ENCODE data around the gene HOXA11.
A peak's percentile ranks its signal among the peaks of the same experiment; 100 is the strongest.

Gene HOXA11

DNA sequence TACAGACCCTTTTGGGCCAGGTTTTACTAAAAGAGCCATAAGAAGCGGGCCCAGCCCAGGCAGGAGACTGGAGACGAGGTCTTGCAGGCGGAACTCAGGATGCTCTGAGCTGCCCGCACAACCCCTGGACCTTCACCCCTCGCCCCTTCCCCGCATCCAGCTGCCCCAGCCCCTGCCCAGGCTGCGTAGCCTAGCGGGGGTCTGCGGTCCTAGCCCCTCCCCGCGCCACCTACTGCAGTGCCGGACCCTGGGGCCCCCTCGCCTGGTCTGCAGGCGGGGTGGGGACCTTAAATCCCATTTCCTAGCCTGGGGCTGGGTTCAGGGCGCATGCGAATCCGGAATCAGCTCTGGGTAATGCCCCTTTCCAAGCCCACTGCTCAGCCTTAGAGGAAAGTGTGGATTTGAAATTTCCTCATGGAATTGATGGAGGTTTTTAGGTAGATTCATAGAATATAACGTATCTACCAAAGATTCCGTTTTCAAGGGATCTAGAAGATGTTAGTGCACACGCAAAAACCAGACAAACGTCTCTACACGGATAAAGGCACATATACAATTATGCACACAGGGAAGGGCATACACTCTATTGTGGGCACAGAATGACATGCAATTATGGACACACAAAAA, 32.1 kb downstream of the HOXA11 start:
- no peak overlapping the region for H3K4me3 ChIP-seq (ENCODE audit: low read length)
- TF ChIP-seq ZNF274 (IDR thresholded peaks at IDR 0.05; ENCODE audit: low read depth, low read length), result no peak

DNA sequence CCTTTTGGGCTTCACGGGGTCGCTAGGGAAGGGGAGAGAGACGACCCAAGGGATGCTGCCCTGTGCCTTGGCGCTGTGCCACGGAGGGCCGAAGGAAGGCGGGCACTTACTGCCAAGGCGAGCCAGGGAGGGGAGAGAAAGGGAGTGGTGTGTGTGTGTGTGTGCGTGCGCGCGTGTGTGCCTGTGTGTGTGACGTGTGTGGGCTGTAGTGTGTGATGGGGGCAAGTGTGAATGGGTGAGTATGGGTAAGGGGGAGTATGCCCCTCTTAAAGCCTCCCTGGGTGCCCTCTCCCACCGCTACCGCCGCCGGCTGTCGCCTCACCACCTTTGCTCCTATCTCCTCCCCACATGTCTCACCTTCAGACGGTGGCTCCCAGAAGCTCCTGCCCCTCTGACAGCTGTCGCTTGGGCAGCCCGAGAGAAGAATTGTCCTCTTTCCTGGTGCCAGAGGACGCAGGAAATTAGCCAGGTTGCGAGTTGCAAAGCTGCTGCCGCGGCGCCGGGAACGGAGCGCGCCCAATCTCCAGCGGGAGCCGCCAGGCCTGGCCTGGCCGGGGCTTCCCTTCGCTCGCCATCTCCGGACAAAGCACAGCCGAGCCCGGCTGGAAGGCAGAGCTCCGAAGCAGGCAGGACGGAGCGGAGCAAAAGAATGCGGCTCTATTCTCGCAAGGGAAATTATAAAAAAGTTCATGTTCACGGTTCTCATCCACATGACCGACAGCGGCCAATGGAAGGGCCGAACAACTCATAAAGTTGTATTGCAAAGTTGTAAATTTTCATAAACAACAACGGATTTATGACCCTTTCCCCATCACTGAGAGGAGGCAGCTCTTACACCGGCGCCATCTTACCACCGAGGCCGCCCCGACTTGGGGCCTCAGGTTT, 32.9 kb downstream of the HOXA11 start, which contains the start of gene HOXA3:
HOXA3 (minus strand) TSS at position 653 of the 885 bp plus-strand sequence. CDS start 41,943 bp downstream, outside the sequence.
- H3K4me3 ChIP-seq (ENCODE audit: low read length), result no peak within 1 kb of the TSS; the same call in 1 of the 2 replicates
- no peak for TF ChIP-seq ZNF274 (IDR thresholded peaks at IDR 0.05; ENCODE audit: low read depth, low read length)

DNA sequence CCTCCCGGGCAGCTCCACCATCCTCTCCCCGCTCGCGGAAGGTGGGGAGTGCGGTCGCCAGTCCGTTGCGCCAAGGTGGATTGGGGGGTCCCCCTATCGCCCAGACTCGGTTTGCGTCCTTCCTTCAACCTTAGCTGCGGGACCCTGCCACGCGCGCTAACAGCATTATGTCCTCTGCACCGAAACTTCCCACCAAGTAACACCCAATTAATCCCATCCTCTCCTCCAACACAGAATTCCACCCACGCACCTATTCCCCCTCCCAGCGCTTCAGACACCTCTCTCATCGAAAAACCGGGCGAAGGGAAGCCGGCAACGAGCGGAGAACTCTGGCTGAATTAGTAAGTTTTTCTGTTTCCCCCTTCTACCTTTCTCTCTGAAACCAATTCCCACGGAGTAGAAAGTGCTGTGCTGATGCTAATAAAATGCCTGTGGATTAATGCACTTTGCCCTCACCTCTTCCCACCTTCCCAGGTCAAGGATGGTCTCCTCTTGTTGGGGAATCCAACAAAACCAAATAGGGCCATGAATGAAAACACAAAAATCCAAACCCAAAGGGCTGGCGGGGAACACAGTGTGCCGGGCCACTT, 33.6 kb downstream of the HOXA11 start:
- no peak for TF ChIP-seq ZNF274 (IDR thresholded peaks at IDR 0.05; ENCODE audit: low read depth, low read length)

DNA sequence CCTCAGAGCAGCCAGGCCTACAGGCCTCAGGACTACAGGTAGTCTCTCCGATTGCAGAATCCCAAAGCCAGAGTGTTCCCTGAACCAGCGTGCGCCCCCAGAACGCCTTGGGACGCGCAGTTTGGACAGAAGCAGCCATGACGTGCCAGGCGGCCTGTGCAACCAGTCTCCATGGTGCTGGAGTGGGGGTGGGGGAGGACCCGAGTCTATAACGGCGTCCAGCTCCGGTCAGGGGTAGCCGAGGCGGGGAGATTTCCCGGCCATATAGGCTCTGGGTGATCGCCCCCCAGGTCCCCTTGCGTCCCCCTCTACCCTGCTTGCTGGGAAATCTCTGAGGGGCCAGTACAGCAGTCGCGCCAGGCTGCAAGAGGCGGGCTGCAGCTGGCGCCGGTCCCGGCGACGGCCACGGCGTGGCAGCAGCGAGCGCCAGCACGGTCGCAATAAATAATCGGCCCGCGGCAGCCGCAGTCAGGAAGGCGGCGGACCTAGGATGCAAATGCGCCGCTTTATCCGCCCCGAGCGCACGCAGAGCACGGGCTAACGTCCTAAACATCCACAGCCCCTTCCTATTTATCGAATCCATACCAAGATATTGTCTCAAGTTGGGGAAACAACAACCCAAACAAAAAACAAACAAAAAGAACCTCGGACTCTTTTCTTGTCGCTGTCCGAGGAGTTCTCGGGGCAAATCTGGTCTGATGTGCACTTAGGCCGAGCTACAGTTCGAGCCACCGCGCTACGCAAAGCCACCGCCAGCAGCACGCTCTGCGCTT, 34.3 kb downstream of the HOXA11 start:
- peak overlapping the region; percentile 37 for H3K4me3 ChIP-seq (ENCODE audit: low read length)
- TF ChIP-seq ZNF274 (IDR thresholded peaks at IDR 0.05; ENCODE audit: low read depth, low read length), result no peak

More for the DNA sequence above, 33.6 kb downstream of the HOXA11 start:
- peak overlapping the region; percentile 37; the same call in 1 of the 2 replicates for H3K4me3 ChIP-seq (ENCODE audit: low read length)

DNA sequence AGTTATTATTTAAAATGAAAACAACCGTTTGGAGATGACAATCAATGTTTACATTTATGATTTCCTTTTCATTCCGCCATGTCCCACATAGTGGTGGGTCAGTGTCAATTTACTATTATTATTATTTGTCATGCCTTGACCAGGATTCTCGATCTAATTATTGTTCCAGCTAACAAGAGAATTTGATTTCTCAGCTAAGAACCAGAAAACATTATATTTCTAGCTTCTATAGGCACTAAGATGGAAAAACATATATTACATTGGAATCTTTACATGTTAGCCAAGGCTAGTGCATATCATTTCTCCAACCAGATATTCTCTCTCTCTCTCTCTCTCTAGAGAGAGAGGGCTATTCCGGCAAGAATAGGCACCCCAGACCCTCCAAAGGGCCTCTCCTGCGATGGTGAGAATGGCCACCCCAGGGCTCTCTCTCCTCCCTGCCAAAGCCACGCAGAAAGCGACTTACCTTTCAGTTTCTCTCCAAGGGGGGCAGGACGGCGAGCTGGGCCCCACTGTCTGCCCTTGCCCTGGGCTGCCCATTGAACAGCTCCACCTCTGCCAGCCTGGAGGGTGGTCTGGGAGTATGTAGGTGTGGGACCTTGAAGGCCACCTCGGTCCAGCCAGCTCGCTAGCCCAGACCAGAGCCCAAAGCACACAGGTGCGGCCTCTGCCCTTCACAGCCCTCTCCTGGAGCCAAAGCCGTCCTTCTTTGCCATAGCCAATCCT, 35.0 kb downstream of the HOXA11 start:
- no peak for TF ChIP-seq ZNF274 (IDR thresholded peaks at IDR 0.05; ENCODE audit: low read depth, low read length)
- peak overlapping the region; percentile 8 for H3K4me3 ChIP-seq (ENCODE audit: low read length)

DNA sequence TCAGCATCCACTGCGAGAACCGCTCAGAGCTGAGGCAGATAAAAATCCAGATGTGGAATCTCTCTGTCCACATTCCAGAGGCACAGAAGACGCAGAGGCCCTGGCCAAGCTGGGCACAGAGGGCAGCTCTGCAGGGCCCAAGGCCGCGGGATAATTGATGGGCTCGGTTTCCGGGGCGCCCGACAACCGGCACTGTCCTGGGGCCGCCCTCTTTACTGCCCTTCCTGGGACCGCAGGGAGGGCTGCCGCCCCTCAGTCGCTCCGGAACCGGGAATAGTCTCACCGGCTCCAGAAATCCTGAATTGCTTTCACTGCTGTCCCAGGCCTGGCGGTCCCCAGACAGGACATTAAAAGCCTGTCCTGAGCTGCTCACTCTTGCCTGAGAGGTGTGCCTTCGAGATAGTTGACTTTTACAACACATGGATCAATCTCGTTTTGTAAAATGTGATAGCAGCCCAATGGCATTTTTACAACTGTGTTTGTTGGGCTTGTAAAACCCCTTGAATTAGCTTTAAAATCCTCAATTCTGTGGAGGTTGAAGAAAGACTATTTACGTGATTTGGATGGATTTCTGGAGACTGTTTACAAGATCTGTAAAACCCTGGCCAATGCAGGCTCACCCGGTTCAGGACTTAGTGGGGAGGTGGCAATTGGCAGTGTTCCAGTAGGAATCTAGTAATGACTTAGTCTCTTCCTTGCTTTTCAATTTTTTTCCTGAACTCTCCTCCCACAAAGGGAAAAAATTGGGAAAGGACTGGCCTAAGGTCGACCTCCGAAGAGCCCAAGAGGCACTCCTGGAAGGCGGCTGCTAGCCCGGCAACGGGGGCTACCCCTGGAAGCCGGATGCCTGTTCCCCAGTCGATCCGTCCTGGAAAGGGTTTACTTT, 36.0 kb downstream of the HOXA11 start:
- no peak for TF ChIP-seq ZNF274 (IDR thresholded peaks at IDR 0.05; ENCODE audit: low read depth, low read length)
- H3K4me3 ChIP-seq (ENCODE audit: low read length), result no peak overlapping the region; the same call in 1 of the 2 replicates

DNA sequence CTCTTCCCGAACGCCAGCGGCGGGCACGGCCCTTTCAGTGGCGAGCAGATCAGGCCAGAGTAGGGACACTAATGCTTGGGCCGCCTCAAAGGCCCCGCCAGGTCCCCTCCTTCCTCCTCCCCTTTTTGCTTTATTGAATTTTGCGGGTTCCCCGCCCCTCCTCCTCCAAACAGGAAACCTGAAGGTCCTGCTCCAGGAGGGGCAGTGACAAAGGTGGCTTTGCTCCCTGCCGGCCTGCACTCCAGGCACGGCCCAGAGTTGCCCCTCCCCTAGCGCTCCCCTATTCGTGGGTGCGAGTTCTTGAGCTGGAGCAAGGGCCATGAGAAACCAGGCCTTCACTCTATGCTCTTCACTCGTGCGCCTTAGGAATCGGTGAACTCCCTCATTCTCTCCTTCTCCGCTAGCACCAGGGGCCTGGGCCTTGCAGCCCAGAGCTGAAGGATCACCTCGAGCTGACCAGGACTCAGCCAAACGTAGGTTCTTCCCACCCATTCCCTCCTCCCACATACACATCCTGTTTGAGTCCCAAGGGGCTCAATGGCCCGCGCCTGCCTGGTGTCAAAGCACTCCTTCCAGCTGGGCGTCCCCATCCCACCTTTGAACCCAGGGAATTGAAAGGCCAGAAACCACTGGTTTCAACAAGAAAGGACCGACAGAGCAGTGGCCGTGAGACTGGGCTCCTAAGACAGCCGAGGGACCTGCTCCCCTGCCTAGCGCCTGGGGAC, 36.8 kb downstream of the HOXA11 start:
- no peak for TF ChIP-seq ZNF274 (IDR thresholded peaks at IDR 0.05; ENCODE audit: low read depth, low read length)
- no peak overlapping the region for H3K4me3 ChIP-seq (ENCODE audit: low read length)

DNA sequence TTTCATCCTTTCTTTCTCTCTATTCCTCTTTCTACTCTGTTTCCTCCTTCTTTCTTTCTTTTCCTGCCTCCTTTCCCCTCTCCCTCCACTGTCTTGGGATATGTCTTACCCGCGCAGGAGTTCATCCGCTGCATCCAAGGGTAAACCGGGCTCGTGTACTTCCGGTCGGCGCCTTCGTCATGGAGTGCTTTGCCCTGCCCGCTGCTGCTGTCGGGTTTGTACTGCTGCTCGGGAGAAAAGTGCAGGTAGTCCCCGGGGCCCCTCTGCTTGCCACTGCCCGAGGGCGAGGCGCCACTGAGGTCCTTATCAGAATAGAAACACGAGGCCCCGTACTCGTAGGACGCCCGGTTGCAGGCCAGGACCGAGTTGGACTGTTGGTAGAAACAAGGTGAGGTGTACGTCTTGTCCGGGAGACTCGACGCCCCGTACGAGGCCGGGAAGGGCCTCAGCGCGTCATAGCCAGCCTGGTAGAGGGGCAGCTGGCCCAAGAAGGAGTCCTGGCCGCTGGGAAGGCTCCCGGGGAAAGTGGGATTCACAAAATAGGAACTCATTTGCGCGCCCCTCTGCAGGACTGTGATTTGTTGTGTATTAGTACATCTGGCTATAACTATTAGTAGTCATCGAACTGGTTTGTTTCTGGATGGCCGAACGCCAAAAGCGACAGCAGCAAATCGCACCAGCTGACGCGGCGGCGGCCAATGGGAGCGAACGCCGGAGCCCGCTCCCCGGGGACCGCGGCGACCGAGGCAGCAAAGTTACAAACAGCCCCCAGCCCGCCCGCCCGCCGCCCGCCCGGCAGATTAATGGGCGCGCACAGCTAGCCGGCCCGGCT, 37.6 kb downstream of the HOXA11 start, which contains the start of gene HOXA6:
HOXA6 (minus strand) TSS at position 576 of the 832 bp plus-strand sequence; CDS start at position 551, 25 bp downstream.
- TF ChIP-seq ZNF274 (IDR thresholded peaks at IDR 0.05; ENCODE audit: low read depth, low read length), result no peak
- no peak within 1 kb of the TSS for H3K4me3 ChIP-seq (ENCODE audit: low read length)

DNA sequence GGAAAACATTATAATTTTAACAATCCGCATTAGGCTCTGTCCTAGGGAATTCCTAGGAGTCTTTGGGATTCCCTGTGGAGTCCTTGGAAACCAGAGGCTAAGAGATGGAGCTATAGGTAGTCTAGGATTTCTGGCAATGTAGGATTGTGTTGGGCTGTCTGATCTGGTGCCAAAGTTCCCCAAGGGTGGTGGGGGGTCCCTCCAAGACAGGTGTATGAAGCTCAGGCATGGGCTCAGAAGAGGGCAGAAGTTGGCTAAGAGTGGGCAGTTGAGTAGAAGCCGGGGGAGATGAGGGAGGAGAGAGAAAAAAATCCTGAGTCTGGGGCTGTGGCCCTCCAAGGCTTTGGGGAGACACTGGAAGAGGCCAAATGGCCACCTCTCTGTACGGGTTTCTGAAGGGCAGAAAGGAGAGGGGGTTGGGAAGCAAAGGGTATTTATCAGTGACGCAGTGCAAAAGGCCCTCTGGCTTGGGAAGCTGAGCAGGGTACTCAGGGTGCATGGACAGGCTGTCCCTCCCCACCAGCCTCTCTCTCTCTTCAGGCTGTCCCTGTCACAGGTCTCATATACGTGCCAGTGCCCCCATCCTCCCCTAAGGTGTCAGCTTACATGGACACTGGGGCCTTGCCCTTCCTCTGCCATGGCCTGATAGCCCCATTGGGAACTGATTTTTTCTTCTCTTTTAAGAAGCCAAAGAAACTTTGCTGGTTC, 38.4 kb downstream of the HOXA11 start:
- no peak for TF ChIP-seq ZNF274 (IDR thresholded peaks at IDR 0.05; ENCODE audit: low read depth, low read length)

DNA sequence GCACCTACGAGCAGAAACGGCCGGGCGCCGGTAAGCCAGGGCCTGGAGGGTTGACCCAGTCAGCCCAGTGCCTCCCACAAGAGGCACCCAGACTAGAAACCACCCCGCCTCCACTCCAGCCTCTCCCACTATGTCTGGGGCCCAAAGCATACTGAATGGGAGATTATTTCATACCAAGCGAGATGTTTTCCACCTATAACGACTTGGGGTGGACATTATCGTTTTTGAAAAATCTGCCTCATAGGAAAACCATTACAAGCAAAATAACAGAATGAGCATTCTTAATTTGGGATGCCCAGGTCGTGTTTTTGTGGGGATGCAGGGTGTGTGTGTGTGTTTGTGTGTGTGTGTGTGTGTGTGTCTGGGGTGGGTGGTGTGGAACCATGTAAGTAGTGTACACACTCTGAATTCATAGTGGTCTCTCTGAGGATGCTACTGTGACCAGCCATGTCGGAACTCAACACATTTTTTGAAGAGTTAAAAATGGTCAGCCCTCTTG, 39.1 kb downstream of the HOXA11 start:
- H3K4me3 ChIP-seq (ENCODE audit: low read length), result no peak overlapping the region
- TF ChIP-seq ZNF274 (IDR thresholded peaks at IDR 0.05; ENCODE audit: low read depth, low read length), result no peak

More for the DNA sequence above, 38.4 kb downstream of the HOXA11 start:
- H3K4me3 ChIP-seq (ENCODE audit: low read length), result no peak overlapping the region
